HEK293 (cell line): ENCODE measurements around the gene NSD1.

Source experiments
- CTCF ChIA-PET: fragments of 350-600 bp; formaldehyde crosslinking; extraction: SDS; loops from one replicate; lab custom pipeline; 2021; ENCODE audit warnings: antibody characterized with exemption; lab: Yijun Ruan, JAX
- POLR2A ChIA-PET: fragments of 300-600 bp; formaldehyde crosslinking; extraction: SDS; loops from one replicate; lab custom pipeline; 2020; ENCODE audit warnings: antibody characterized with exemption, inconsistent platforms; lab: Yijun Ruan, JAX
- H3K27ac ChIP-seq: fragments of 200-500 bp; sonication (Bioruptor generic); 2 replicates; pipeline ENCODE4 v1.5.1; 2014; ENCODE audit warnings: low read depth, low read length, control low read depth, inconsistent platforms; ENCODE audit errors: extremely low read depth
- H3K36me3 ChIP-seq, 2 experiments: fragments of 200-500 bp in 1 of 2; sonication (Bioruptor generic) in 1 of 2; 1 replicate in 1 of 2; 2 replicates in 1 of 2; pipeline ENCODE4 v1.5.1; 2014 to 2017; ENCODE audit warnings: inconsistent platforms in 2 of 2, low read length in 2 of 2; ENCODE audit not compliant: control insufficient read depth in 2 of 2, insufficient read depth in 1 of 2
- H3K4me1 ChIP-seq: fragments of 200-500 bp; sonication (Bioruptor generic); 2 replicates; pipeline ENCODE4 v1.5.1; 2014; ENCODE audit warnings: mild to moderate bottlenecking, low read length, inconsistent platforms; ENCODE audit not compliant: control insufficient read depth, insufficient read depth
- H3K4me3 ChIP-seq: 2 replicates; pipeline ENCODE4 v1.5.1; 2011; ENCODE audit warnings: low read depth, mild to moderate bottlenecking, control low read depth, low read length, moderate library complexity
- H3K9me3 ChIP-seq: fragments of 200-500 bp; sonication (Bioruptor generic); 2 replicates; pipeline ENCODE4 v1.5.1; 2014; ENCODE audit warnings: low read depth, low read length, inconsistent platforms; ENCODE audit not compliant: control insufficient read depth, insufficient read depth
- KLF8 ChIP-seq: fragments of 450-650 bp; formaldehyde crosslinking; IDR thresholded peaks from 2 replicates; pipeline ENCODE4 v1.5.1; 2016; ENCODE audit warnings: missing biosample characterization, missing genetic modification characterization
- ZNF114 ChIP-seq: fragments of 450-650 bp; formaldehyde crosslinking; IDR thresholded peaks from 2 replicates; pipeline ENCODE4 v1.5.0; 2017; ENCODE audit warnings: missing biosample characterization, missing genetic modification characterization
- ZNF280D ChIP-seq: fragments of 450-650 bp; formaldehyde crosslinking; IDR thresholded peaks from 2 replicates; pipeline ENCODE4 v1.5.1; 2016; ENCODE audit warnings: missing biosample characterization, missing genetic modification characterization
- ZNF292 ChIP-seq: fragments of 450-650 bp; formaldehyde crosslinking; IDR thresholded peaks from 2 replicates; pipeline ENCODE4 v1.5.1; 2016; ENCODE audit warnings: low read depth, missing biosample characterization, missing genetic modification characterization, borderline replicate concordance
- ZNF341 ChIP-seq: fragments of 450-650 bp; formaldehyde crosslinking; IDR thresholded peaks from 2 replicates; pipeline ENCODE4; 2016; ENCODE audit warnings: low read depth, missing biosample characterization, missing genetic modification characterization
- ZNF398 ChIP-seq: fragments of 450-650 bp; formaldehyde crosslinking; IDR thresholded peaks from 2 replicates; pipeline ENCODE4 v1.5.1; 2017; ENCODE audit warnings: missing biosample characterization, missing genetic modification characterization
- ZNF785 ChIP-seq: fragments of 450-650 bp; formaldehyde crosslinking; IDR thresholded peaks from 2 replicates; pipeline ENCODE4 v1.5.1; 2016; ENCODE audit warnings: missing biosample characterization, missing genetic modification characterization
- ZNF830 ChIP-seq: fragments of 450-650 bp; IDR thresholded peaks from 2 replicates; pipeline ENCODE4 v1.5.0; 2018; ENCODE audit warnings: missing biosample characterization, missing genetic modification characterization, low read depth, mild to moderate bottlenecking, moderate library complexity
- ZXDB ChIP-seq: fragments of 450-650 bp; formaldehyde crosslinking; IDR thresholded peaks from 2 replicates; pipeline ENCODE4 v1.5.1; 2016; ENCODE audit warnings: missing biosample characterization, missing genetic modification characterization
- TF ChIP-seq, protein P1 (sequence below): fragments of 450-650 bp; formaldehyde crosslinking; IDR thresholded peaks from 2 replicates; pipeline ENCODE4 v1.5.1; 2016; ENCODE audit warnings: missing biosample characterization, missing genetic modification characterization, borderline replicate concordance
- TF ChIP-seq, protein P2 (sequence below): fragments of 450-650 bp; formaldehyde crosslinking; IDR thresholded peaks from 2 replicates; pipeline ENCODE4 v1.5.0; 2017; ENCODE audit warnings: missing biosample characterization, missing genetic modification characterization, borderline replicate concordance
- TF ChIP-seq, protein P3 (sequence below): fragments of 450-650 bp; formaldehyde crosslinking; IDR thresholded peaks from 2 replicates; pipeline ENCODE4 v1.5.1; 2016; ENCODE audit warnings: missing biosample characterization, missing genetic modification characterization, borderline replicate concordance

NSD1 gene

DNA sequence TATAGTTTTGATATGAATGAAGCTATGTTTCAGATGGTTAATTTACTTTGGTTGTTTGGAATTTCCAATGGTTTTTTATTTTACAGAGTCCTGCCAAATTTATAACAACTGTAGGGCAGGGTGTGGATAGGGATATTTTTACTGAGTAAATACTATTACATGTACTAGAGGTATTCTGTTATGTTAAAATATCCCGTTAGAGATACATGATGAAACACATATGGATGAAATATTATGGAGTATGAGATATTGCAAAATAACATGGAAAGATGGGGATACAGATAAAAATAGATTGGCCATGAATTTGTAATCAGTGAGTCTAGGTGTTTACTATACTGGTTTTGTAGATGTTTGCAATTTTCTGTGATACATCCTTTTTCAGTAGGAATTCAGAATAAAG, 93.3 kb downstream of the NSD1 start (continued):
- no peak for TF ChIP-seq ZNF398 (tag by site-specific recombination)
- TF ChIP-seq ZNF292: no peak
- TF ChIP-seq ZNF830 (tag by site-specific recombination): no peak

- TF ChIP-seq, protein P1, sequence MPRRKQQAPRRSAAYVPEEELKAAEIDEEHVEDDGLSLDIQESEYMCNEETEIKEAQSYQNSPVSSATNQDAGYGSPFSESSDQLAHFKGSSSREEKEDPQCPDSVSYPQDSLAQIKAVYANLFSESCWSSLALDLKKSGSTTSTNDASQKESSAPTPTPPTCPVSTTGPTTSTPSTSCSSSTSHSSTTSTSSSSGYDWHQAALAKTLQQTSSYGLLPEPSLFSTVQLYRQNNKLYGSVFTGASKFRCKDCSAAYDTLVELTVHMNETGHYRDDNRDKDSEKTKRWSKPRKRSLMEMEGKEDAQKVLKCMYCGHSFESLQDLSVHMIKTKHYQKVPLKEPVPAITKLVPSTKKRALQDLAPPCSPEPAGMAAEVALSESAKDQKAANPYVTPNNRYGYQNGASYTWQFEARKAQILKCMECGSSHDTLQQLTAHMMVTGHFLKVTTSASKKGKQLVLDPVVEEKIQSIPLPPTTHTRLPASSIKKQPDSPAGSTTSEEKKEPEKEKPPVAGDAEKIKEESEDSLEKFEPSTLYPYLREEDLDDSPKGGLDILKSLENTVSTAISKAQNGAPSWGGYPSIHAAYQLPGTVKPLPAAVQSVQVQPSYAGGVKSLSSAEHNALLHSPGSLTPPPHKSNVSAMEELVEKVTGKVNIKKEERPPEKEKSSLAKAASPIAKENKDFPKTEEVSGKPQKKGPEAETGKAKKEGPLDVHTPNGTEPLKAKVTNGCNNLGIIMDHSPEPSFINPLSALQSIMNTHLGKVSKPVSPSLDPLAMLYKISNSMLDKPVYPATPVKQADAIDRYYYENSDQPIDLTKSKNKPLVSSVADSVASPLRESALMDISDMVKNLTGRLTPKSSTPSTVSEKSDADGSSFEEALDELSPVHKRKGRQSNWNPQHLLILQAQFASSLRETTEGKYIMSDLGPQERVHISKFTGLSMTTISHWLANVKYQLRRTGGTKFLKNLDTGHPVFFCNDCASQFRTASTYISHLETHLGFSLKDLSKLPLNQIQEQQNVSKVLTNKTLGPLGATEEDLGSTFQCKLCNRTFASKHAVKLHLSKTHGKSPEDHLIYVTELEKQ (tag by site-specific recombination): no peak
- TF ChIP-seq, protein P2, sequence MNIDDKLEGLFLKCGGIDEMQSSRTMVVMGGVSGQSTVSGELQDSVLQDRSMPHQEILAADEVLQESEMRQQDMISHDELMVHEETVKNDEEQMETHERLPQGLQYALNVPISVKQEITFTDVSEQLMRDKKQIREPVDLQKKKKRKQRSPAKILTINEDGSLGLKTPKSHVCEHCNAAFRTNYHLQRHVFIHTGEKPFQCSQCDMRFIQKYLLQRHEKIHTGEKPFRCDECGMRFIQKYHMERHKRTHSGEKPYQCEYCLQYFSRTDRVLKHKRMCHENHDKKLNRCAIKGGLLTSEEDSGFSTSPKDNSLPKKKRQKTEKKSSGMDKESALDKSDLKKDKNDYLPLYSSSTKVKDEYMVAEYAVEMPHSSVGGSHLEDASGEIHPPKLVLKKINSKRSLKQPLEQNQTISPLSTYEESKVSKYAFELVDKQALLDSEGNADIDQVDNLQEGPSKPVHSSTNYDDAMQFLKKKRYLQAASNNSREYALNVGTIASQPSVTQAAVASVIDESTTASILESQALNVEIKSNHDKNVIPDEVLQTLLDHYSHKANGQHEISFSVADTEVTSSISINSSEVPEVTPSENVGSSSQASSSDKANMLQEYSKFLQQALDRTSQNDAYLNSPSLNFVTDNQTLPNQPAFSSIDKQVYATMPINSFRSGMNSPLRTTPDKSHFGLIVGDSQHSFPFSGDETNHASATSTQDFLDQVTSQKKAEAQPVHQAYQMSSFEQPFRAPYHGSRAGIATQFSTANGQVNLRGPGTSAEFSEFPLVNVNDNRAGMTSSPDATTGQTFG (tag by site-specific recombination): no peak
- TF ChIP-seq ZXDB (tag by site-specific recombination) (no peak), ZNF785 (no peak), ZNF341 (no peak), ZNF280D (tag by site-specific recombination) (no peak), ZNF114 (tag by site-specific recombination) (no peak), KLF8 (tag by site-specific recombination) (no peak)
- TF ChIP-seq, protein P3, sequence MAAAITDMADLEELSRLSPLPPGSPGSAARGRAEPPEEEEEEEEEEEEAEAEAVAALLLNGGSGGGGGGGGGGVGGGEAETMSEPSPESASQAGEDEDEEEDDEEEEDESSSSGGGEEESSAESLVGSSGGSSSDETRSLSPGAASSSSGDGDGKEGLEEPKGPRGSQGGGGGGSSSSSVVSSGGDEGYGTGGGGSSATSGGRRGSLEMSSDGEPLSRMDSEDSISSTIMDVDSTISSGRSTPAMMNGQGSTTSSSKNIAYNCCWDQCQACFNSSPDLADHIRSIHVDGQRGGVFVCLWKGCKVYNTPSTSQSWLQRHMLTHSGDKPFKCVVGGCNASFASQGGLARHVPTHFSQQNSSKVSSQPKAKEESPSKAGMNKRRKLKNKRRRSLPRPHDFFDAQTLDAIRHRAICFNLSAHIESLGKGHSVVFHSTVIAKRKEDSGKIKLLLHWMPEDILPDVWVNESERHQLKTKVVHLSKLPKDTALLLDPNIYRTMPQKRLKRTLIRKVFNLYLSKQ: no peak
- TF ChIP-seq, all 188 proteins: peak for 0
- Histone ChIP-seq H3K4me3 (no peak overlapping the region), H3K9me3 (no peaks in the 10 kb centered on the region), H3K4me1 (peaks cover 16% of the 10 kb centered on the region), H3K36me3 (peaks cover 10 to 36% of the 10 kb centered on the region in 2 experiments; a peak in 2 of 3 replicates), H3K27ac (no peak overlapping the region)
- CTCF ChIA-PET: interaction anchor here (0.6 kb wide), 1 partner anchor 25 kb away, joined by 3 read pairs; no protein-coding TSS in a partner anchor
- POLR2A ChIA-PET: no interaction called here
Measured at GRCh38 chr5:177228751-177229150, 95.2 kb downstream of the NSD1 start.
